OCI-LY1 (cell line): ENCODE results near the gene TBXAS1.

Experiments
- EZH2 ChIP-seq: fragments of 200-600 bp; sonication (generic), shearing (Covaris generic); IDR thresholded peaks from 2 replicates; pipeline ENCODE4 v1.8.0; 2017; ENCODE audit warnings: borderline replicate concordance, mixed run types, mild to moderate bottlenecking, antibody characterized with exemption, low read length, moderate library complexity, mixed read lengths
- TF ChIP-seq, protein P1 (sequence below): fragments of 200-600 bp; sonication (generic), shearing (Covaris generic); IDR thresholded peaks from 2 replicates; pipeline ENCODE4 v1.5.1; 2017; ENCODE audit warnings: mild to moderate bottlenecking, antibody characterized with exemption, low read length, moderate library complexity, mixed read lengths

GRCh38 chr7:139998572-139998971 is 169.5 kb downstream of the TBXAS1 start:
- TF ChIP-seq, protein P1, sequence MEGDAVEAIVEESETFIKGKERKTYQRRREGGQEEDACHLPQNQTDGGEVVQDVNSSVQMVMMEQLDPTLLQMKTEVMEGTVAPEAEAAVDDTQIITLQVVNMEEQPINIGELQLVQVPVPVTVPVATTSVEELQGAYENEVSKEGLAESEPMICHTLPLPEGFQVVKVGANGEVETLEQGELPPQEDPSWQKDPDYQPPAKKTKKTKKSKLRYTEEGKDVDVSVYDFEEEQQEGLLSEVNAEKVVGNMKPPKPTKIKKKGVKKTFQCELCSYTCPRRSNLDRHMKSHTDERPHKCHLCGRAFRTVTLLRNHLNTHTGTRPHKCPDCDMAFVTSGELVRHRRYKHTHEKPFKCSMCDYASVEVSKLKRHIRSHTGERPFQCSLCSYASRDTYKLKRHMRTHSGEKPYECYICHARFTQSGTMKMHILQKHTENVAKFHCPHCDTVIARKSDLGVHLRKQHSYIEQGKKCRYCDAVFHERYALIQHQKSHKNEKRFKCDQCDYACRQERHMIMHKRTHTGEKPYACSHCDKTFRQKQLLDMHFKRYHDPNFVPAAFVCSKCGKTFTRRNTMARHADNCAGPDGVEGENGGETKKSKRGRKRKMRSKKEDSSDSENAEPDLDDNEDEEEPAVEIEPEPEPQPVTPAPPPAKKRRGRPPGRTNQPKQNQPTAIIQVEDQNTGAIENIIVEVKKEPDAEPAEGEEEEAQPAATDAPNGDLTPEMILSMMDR: no peak
- TF ChIP-seq EZH2: no peak
